SKM-1 (cell line): ENCODE measurements around the gene RASGRF2.

Source experiments
- DNase-seq: peaks from one replicate; lab custom pipeline; 2025; ENCODE audit not compliant: unreplicated experiment; lab: John Stamatoyannopoulos, UW

RASGRF2 gene, protein sequence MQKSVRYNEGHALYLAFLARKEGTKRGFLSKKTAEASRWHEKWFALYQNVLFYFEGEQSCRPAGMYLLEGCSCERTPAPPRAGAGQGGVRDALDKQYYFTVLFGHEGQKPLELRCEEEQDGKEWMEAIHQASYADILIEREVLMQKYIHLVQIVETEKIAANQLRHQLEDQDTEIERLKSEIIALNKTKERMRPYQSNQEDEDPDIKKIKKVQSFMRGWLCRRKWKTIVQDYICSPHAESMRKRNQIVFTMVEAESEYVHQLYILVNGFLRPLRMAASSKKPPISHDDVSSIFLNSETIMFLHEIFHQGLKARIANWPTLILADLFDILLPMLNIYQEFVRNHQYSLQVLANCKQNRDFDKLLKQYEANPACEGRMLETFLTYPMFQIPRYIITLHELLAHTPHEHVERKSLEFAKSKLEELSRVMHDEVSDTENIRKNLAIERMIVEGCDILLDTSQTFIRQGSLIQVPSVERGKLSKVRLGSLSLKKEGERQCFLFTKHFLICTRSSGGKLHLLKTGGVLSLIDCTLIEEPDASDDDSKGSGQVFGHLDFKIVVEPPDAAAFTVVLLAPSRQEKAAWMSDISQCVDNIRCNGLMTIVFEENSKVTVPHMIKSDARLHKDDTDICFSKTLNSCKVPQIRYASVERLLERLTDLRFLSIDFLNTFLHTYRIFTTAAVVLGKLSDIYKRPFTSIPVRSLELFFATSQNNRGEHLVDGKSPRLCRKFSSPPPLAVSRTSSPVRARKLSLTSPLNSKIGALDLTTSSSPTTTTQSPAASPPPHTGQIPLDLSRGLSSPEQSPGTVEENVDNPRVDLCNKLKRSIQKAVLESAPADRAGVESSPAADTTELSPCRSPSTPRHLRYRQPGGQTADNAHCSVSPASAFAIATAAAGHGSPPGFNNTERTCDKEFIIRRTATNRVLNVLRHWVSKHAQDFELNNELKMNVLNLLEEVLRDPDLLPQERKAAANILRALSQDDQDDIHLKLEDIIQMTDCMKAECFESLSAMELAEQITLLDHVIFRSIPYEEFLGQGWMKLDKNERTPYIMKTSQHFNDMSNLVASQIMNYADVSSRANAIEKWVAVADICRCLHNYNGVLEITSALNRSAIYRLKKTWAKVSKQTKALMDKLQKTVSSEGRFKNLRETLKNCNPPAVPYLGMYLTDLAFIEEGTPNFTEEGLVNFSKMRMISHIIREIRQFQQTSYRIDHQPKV (N-terminal part only)

DNA sequence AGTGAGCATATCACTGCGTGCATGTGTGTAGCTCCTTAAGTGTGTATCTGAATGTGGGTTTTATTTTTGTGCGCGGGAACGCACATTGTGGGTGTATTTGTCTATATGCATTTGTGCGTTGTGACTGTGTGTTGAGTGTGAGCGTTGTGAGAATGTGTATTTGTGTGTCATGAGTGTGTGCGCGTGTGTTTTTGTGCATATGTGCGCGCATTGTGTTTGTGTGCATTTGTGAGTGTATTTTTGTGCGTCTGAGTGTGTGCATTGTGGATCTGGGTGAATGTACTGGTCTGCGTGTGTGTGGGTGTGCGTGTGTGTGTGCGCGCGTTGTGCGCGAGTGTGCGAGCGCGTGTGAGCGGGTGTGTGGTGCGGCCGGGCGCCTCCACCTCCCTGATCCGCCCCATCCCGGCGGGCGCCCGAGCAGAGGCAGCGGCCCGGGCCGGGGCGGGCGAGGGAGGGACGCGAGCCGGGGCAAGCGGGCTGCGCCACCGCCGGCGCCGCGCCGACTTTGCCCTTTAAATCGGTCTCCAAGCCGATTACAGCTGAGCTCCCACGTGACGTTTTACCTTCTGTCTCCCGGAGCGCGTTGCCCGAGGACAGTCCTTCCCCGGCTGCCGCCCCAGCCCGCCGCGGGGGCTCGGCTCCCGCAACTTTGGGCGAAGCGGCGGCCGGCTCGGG, at the start of gene RASGRF2:
Gene RASGRF2, plus strand, starts transcription at position 596 of the 675 bp plus-strand sequence. CDS start 376 bp downstream, outside the sequence.
- DNase-seq, result no peak

DNA sequence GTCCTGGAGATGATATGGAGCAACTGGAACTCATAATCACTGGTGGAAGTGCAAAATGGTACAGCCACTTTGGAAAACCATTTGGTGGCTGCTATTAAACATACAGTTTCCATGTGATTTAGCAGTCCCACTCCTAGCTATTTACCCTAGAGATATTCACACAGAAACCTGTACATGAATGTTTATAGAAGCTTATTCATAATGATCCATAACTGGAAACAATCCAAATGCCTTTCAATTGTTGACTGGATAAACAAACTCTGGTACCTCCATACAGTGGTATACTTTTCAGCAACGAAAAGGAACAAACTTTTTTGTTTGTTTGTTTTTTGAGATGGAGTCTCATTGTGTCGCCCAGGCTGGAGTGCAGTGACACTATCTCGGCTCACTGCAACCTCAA, 47.7 kb upstream of the RASGRF2 start:
- no peak for DNase-seq

DNA sequence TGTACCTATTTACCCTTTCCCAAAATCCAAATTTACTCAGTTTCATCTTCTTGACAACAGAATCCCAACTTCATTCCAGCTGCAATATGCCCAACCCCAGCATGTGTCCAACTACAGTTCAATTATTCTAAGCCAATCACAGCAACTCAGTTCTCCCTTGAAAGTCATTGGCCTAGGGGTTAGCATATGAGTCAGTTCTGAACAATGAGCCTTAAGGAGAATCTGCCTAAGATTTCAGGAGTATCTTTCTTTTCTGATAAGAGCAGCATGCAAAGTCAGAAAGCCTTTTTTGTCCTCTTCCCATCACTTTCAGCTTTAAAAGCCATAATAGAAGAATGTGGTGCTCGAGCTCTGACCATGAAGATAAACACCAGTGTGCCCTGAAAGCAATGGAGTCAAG, 44.4 kb upstream of the RASGRF2 start:
- no peak for DNase-seq

DNA sequence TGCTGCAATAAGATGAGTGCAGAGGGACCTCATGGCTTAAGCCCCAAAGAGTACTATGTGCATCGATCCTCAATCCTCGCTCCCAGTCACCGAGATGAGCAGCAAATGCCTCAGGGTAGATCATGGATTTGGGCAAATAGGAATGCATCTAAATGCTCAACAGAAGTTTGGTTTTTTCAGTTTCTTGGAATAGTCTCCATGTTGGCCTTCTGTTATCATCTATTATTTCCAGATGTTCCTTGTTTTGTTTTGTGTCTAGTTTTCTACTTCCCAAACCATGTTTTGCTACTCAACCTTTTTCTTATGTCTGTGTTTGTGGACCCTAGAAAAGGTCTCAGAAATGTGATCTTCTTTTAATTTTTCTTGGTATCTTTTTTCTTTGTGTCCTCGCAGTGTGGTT, 43.5 kb upstream of the RASGRF2 start:
- no peak for DNase-seq

DNA sequence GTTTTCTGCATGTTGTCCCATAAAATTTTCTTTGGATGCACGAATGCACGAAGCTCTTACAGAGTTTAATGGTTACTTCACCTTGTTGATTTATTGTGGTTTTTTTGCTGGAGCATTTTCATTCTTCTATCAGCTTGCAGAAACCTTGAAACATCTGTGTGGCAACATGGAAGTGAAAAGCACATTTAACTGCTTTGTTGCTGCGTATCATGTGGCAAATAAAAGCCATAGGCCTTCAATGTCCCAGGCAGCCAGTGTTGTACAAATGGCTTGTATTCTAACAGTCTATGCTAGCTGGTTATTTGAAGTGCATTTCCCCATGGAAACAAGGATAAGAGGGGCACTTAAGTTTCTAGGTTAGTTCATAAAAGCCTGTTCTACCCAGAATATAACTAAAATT, 42.5 kb upstream of the RASGRF2 start:
- DNase-seq, result no peak

DNA sequence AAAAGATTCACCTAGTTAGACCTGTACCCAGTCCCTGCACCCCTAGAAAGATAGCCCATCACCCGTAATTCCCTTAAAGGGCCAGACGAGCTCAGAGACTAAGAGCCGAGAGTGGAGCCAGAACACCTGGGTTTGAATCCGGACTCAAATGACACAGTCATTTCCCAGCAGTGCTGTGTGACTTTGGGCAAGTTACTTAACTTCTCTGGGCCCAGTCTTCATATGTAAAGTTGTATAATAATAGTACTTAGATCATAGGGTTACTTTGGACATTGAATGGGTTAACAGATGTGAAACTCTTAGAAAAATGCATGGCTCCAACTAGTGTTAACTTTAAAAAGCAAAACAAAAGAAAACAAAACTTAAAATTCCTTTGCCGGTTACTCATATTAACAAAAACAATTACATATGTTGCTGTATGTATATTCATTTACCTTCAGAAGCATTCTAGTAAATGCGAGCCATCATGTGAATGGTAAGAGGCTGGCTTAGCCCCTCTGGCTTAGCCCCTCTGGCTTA, 40.4 kb upstream of the RASGRF2 start:
- DNase-seq, result no peak

DNA sequence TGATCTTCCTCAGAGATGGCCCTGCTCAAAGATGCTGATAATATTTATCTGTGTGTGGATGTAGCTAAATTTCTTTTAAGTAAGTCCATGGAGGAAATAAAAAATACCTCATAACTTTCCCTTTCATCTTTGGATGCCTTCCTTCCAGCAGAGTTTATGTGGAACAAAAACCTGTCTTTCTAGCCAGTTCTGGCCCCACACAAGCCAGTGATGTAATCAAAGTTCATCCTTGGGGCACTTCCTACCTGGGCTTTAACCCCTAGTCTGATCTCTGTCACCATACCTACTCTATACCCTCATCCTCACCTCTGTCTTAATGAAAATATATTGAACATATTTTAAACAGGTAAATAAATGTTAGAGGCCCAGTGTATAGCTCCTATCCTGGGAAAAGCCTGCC, 39.8 kb upstream of the RASGRF2 start:
- no peak for DNase-seq

DNA sequence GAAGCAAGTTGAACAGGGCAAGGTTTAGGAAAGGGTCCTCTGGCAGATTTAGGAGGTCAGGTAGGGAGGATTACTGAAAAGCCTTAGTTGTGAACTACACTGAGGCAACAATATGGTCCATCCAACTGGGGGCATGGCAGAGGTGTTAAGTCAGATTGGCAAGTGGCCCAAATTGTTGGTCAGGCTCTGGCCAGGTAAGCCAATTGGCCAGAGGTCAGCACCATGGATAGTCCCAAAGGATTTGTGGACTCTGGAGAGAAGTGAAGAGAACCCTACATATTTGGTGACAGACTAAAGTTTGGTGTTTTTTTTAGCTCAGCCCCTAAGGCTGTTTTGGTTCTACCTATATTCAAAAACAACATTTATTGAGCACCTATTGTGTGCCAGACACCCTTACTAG, 39.1 kb upstream of the RASGRF2 start:
- no peak for DNase-seq

DNA sequence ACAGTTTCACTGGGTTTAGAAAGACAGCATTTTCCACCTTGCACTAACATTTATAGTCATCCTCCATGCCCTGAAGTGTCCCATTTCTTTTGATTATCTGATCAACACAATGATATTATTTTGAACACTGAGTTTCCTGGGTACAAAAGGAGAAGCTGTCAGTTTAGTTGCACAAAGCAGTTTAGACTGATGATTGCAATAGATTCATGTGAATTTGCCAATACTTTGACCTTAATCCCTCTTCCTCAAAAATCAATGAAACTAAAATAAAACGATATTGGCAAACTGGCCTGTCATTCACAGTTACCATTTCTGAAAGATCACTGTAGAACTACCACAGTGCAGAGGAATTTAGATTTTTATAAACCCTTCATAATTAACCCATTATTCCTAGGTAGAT, 34.2 kb upstream of the RASGRF2 start:
- DNase-seq, result peak; percentile 49

DNA sequence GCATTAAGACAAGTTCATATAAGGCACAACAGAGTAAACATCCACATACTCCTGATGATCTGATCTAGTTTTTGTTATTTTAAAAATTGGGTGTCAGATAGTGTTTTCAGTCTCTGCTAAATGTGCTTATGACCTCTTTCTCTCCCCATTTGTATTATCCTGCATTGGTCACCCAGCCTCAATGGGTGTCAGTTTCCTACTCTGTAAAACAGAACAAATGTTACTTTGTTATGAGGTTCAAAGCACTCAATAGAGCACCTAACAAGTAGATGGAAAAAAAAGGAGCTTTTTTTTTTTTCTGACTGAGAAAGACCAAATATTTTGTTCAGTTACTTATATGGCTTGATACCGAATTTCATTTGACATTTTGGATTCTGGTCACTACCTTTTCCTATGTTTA, 33.6 kb upstream of the RASGRF2 start:
- DNase-seq, result no peak

DNA sequence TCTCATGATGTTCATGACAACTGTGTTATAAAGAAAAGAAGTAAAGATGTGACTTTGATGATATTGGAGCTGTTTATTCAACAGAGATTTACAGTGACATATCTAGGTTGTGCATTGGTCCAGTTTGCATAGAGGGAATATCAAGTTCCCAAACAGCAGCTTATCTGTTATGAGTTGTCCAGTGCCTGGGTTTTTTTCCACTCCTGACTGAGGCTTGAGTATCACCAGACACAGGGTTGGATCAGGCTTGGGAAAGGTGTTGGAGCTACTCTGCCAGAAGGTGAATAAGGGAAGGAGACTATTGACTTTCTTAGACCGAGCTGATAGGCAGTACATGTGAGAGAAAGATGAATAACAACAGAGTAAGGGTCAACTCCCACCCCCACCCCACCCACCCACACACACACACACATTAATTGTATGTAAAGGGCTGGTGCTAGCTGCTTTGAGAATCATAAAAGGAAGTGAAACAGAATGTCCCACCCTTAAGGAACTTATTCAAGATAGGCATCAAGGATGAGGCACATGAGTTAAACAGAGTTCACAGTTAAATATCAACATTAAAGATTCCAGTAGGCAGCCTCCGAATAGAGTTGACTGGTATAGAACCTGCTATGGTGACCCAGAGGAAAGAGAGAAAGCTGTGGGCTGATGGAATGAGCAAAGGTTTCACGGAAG, 33.0 kb upstream of the RASGRF2 start:
- no peak for DNase-seq

DNA sequence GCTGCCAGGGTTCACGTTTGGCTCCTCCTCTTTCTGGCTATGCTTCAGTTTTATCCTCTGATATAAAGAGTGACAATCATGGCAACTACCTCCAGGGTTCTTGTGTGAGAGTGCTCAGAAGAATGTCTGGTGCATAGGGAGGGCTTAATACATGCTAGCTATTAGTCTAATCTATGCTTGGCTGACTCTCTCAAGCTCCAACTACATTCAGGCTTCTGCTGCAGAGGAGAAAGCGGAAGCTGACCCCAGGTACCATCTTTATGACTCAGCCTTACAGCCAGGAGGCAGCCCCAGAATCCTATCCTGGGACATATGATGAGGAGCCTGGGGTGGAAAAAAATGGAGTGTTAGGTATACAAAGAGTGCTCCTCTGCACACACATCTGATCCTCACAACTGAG, 32.1 kb upstream of the RASGRF2 start:
- no peak for DNase-seq

DNA sequence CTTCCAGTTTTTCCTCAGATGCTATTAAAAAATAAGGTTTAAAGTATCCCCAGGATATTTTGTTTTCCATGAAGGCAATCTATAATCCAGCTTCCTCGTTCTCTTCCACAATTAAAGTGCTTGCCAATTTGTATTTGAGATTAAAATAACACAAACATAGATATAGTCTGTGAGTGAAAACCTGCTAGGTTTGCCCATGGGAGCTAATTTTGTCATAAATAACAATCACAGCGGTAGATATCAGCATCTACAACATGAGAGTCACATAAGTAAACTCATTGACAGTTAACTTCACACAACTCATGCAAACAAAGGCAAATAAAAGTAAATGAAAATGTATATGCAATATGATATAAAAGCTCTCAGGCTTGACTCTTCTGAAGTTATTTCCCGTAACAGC, 29.2 kb upstream of the RASGRF2 start:
- DNase-seq, result no peak

DNA sequence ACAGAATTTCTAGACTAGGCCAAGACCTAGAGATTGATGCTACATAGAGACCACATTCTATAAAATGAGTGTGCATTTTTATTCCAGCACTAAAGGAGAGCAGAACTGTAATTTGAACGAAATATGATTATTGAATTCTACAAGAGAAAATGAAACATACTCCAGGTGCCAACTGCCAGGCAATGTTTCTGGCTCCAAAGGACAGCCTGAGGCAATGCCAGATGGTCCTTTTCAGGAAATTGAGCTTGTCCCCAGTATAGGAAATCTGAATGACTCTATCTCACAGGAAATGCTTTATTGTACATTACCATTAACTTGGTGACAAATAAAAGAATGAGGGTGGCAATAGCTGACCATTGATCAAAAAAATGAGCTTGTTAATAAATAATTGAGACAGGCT, 28.8 kb upstream of the RASGRF2 start:
- no peak for DNase-seq

DNA sequence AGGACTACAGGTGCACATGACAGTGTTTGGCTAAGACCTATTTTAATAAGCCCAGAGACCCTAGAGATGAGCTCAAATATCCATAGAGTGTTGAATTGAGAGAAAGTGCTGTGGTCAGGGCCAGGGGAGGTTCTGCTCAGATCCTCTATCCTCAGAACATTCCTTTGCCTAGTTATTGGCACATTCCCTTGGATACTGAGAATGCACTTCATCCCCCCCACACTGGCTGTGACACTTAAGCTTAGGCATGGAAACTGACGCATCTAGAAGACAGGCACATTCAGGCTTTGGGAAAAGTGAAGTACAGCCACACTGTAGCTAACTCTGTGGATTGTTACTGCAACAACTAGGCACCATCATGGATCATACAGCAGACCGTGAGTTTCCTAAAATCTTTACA, 27.1 kb upstream of the RASGRF2 start:
- no peak for DNase-seq

DNA sequence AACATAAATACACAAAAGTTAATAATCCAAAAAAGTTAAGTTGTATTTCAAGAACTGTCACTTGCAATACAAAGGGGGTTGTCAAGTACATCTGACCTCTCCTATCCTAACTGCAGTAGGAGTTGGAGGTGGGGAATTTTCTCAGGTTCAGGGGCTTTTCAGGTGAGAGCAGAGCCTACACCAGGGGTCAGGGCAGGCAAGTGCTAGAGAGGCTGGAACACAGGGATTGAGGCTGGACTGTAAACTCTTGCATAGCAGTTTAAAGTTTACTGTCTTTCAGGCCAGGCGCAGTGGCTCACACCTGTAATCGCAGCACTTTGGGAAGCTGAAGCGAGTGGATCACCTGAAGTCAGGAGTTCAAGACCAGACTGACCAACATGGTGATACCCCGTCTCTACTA, 25.4 kb upstream of the RASGRF2 start:
- no peak for DNase-seq

DNA sequence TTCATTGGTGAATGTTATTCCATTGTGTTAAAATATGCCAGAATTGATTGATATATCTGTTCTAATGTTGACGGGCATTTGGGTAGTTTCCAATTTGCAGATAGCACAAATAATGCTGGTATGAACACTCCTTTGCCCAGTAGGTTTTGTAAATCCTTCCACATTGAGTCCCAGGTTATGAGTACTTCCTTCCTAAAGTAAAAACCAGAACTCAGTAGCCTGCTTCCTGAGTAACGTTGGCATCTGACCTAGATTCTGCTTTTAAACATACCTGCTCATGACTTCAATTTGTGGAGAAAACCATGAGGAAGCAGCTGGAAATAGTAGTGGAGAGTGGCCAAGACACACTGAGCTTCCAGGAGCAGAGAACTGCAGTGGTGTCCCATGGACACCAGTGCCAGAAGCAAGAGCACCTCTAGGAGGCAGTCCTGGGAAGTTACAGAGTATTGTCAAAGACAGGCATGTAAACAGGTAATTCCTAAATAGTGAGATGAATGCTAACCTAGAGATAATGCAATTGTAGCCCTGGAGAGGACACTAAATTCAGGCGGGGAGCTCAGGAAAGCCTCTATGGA, 24.3 kb upstream of the RASGRF2 start:
- no peak for DNase-seq

DNA sequence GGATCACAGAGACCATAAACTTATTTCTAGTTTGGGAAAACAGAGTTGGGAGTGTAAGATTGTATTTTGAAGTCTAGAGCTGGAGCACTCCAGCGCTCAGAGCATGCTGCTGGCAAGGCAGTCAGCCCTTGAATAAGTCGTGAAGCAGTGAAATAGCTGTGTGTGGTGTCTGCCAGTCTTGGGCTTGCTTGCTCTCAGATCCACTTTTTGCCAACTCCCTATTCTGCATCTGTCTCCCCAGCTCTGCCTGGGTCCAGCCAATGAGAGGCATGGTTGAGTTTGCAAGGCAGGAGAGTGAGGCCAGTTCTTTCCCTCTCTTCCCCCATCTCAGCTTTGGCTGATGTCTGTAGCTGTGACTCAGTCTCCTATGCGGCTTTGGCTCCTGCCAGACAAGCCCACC, 23.3 kb upstream of the RASGRF2 start:
- no peak for DNase-seq

DNA sequence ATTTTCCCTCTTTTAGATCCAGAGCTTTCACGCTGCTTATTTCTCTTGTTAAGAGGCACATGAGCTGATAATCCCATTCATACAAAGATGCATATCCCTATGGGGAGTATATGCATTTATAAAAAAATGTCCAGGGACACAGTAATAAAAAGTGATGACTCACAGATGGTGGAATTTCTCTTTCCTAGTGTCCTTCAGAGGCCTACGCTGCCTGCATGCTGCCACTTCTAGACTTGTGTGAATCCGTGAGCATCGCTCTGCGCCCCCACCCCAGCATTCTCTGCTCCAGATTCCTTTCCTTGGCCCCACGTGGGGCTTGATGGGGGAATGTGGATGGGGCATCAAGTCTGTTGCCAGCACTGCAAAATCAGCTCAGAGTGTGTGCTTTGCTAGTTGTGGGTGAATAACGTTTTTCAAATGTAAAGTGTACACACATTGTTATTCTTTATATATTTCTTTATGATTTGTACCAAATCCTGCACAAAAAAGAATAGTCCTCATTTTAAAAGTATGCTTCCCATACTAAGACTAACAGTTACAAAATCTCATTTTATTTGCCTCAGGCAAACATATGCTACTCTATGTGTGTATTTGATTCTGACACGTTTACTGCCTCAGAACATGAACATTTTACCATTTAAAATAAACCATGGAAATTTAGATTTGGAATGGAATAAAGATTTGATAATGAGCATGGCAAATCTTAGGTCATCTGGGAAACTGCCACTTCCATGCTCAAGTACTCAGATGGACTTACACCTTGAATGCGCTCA, 22.4 kb upstream of the RASGRF2 start:
- no peak for DNase-seq
